ENCODE data around the gene GAB2.
"Not testable (repeated sequence)": the region's sequence is repeated elsewhere in the genome, so short reads cannot be mapped to it uniquely, and the experiment has no call there.

Gene GAB2

GRCh38 chr11:78312712-78313111 is 104.9 kb downstream of the GAB2 start:
- no peak for DNase-seq (ENCODE audit: low read depth)

GRCh38 chr11:78311702-78312371 is 105.8 kb downstream of the GAB2 start:
- DNase-seq (ENCODE audit: low read depth) = no peak

GRCh38 chr11:78310500-78310909 is 107.1 kb downstream of the GAB2 start:
- DNase-seq (ENCODE audit: low read depth) = no peak

- no peak for DNase-seq (ENCODE audit: low read depth)
These were observed 113.4 kb downstream of the GAB2 start for GRCh38 chr11:78304201-78304600.

- DNase-seq (ENCODE audit: low read depth) = no peak
These were observed 117.3 kb downstream of the GAB2 start for GRCh38 chr11:78300108-78300839.

GRCh38 chr11:78299000-78299710 is 118.5 kb downstream of the GAB2 start:
- no peak for DNase-seq (ENCODE audit: low read depth)

DNA sequence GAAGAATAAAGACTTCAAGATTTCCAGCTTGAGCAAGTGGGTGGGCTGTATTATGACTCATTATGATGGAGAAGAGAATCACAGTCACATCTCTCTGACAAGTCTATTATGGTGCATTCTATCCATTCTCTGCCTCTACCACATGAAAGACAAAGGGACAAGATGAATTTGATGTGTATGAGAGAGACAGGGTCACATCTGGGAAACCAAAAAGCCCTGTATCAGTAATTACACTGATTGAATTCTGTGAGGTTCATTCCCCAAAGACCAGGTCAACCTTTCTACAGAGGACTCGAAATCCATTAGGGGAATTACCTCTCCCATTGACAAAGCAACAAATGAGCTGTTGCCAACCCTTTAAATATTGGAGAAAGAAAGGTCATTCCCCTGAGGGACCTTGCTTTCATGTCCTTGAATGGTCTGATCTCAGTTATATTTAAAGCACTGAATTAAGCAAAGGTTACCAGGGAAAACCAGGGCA is 119.3 kb downstream of the GAB2 start:
- no peak for DNase-seq (ENCODE audit: low read depth)

DNA sequence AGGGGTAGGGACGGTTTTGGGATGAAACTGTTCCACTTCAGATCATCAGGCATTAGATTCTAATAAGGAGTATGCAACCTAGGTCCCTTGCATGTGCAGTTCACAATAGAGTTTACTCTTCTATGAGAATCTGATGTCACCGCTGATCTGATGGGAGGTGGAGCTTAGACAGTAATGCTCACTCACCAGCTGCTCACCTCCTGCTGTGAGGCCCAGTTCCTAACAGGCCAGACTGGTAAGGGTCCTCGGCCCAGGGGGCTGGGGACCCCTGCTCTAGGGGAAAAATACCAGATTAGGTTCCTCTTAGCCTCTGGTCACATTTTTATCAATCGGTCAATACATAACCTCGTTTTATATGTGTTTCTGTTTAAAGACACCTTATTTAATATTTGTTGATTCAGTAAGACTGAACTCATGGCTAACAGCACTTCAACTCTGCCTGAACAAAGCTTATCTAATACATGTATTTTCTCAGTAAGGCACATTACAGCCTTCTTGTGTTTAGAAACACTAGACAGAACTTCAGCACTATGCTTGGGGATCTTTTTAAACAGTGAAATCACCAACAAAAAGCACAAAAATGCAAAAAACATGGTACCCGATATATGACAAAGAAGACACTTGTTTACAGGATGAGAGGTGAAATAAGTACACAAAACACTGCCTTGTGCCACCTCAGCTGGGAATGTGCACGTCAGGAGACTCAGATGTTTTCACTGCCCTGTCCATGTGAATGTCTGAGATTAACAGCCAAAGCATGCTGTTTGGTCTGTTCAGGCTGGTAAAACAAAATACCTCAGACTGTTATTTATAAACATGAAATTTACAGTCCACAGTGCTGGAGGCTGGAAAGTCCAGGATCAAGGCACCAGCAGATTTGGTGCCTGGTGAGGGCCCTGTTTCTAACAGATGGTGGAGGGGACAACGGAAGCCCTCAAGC is 121.4 kb downstream of the GAB2 start:
- no peak for DNase-seq (ENCODE audit: low read depth)

- DNase-seq (ENCODE audit: low read depth) = no peak
These were observed 122.3 kb downstream of the GAB2 start for GRCh38 chr11:78295347-78295746.

DNA sequence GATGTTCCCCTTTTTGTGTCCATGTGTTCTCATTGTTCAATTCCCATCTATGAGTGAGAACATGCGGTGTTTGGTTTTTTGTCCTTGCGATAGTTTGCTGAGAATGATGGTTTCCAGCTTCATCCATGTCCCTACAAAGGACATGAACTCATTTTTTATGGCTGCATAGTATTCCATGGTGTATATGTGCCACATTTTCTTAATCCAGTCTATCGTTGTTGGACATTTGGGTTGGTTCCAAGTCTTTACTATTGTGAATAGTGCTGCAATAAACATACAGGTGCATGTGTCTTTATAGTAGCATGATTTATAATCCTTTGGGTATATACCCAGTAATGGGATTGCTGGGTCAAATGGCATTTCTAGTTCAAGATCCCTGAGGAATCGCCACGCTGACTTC is 123.5 kb downstream of the GAB2 start:
- DNase-seq (ENCODE audit: low read depth) = not testable (repeated sequence)

DNA sequence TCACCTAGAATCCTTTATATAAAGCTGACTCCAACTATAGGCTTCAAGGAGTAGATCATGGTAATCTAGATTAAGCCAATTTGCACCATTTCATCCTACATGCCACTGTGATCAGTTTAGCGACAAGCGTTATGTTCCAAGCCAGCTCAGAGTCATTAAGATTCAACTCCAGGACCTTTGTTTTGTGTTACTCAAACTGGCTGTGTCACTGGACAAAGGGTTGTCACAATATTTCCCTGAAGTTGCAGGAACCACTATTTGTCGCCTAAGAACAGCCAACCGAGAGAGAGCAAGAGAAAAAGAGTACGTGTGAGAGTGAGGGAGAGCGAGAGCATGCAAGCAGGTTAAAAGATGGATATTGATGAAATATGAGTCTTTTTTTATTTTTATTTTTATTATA is 124.1 kb downstream of the GAB2 start:
- no peak for DNase-seq (ENCODE audit: low read depth)

- no peak for DNase-seq (ENCODE audit: low read depth)
These were observed 125.4 kb downstream of the GAB2 start for GRCh38 chr11:78292109-78292803.

DNA sequence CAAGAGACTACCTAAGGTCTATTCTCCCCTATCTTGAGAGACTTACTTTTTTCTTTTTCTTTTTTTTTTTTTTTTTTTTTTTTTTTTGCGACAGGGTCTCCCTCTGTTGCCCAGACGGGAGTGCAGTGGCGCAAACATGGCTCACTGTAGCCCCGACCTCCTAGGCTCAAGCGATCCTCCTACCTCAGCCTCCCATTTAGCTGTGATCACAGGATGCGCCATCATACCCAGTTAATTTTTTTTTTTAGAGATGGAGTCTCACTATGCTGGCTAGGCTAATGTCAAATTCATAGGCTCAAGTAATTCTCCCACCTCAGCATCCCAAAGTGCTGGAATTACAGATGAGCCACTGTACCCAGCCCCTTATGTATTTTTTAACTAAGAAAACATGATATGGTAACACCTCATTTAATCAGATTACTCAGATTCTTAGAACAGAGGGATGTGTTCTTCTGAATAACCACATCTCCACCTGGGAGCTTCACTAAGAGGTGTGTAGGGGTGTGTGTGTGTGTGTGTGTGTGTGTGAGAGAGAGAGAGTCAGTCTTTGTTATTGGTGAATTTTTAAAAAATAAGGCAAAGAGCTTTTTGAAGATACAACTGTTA is 126.0 kb downstream of the GAB2 start:
- no peak for DNase-seq (ENCODE audit: low read depth)

GRCh38 chr11:78290293-78291176 is 127.1 kb downstream of the GAB2 start:
- no peak for DNase-seq (ENCODE audit: low read depth)

- no peak for DNase-seq (ENCODE audit: low read depth)
These were observed 127.9 kb downstream of the GAB2 start for GRCh38 chr11:78289552-78290292.

GRCh38 chr11:78284260-78284659 is 133.4 kb downstream of the GAB2 start:
- DNase-seq (ENCODE audit: low read depth) = no peak

DNA sequence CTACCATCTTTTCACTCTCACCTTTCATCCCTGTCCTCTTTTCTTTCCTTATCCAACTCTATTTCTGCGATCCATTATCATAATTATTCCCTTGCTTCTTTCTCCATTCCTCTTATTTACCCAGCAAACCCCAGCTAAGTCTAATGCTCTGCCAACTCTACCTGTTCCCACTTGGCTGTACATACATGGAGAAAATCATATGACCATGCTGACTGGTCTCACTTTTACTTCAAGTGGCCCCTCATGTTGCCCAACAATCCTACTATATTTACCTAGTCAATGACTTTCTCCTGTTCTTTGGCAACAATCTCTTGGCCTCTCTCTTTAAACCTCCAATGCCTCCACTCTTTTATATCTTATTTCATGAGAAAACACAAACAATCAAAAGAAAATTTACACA is 134.8 kb downstream of the GAB2 start:
- DNase-seq (ENCODE audit: low read depth) = no peak

GRCh38 chr11:78281511-78281910 is 136.1 kb downstream of the GAB2 start:
- no peak for DNase-seq (ENCODE audit: low read depth)

Measured in T follicular helper cell (primary cell).